ENCODE results near the gene SMCO2. TPM values are rescaled to one million over a fixed set of nuclear protein-coding genes. Genes with fewer than 3 reads are reported as not detected.

The SMCO2 gene
- total and polyA plus RNA-seq, 10 of the 15 experiments (the other 5 are each of a cell fraction or from before 2014, with no cell fraction given) = 0.11 to 2.3 (median 0.67) TPM

DNA sequence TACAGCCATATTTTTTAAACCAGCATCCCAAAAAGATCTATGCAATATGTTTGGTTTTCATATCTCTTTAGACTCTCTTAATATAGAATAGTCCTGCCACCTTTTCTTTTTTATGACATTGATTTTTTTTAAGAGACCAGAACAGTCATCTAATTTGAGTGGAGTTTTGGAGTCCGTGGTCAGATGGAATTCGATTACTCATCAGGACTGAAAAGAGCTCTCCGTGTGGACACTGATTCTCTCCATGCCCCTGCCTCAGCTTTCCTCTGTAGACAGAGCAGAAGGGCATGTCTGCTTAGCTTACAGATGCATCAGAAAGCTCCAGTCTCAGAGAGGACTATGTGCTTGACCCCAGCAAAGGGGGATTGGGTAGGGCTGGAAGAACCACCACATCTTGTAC, 27.8 kb downstream of the SMCO2 start:
- Histone ChIP-seq H3K27me3 (replicated peaks in 1 of 2; ENCODE audit: control insufficient read depth in 2 of 2, insufficient read depth in 2 of 2, low read length in 1 of 2) (no peaks in the 10 kb centered on the region), H3K9ac (ENCODE audit: control insufficient read depth, insufficient read depth, low read length) (no peak overlapping the region), H3K27ac (ENCODE audit: control insufficient read depth, insufficient read depth) (no peak overlapping the region), H2AFZ (ENCODE audit: control insufficient read depth, low read depth, low read length) (no peak overlapping the region), H3K4me1 (ENCODE audit: control insufficient read depth, insufficient read depth, low read length) (no peaks in the 10 kb centered on the region), H3K4me3 (no peak overlapping the region), H3K79me2 (ENCODE audit: control insufficient read depth, insufficient read depth, low read length) (no peaks in the 10 kb centered on the region), H3K36me3 (ENCODE audit: control insufficient read depth in 2 of 2, insufficient read depth in 2 of 2, low read length in 1 of 2) (no peaks in the 10 kb centered on the region), H3K4me2 (ENCODE audit: control insufficient read depth, insufficient read depth) (no peak overlapping the region), H4K20me1 (ENCODE audit: control insufficient read depth, insufficient read depth) (no peaks in the 10 kb centered on the region), H3K9me3 (replicated peaks; ENCODE audit: control insufficient read depth, insufficient read depth, low read length) (peaks cover 10% of the 10 kb centered on the region)
- ATAC-seq (no peak), DNase-seq (ENCODE audit: low read depth, low spot score) (no peak), FAIRE-seq (no peak)
- WGBS (ENCODE audit: insufficient coverage, insufficient replicate concordance, low lambda C conversion rate, missing lambda C conversion rate) = 92% methylated on average over 3 of the region's 3 CpGs
- POLR2A ChIA-PET = no interaction called here
- BruUV-seq (replicated peaks) = no TSS peak
- intact Hi-C loops (cut with micrococcal nuclease; ENCODE audit: unreplicated experiment) = no loop called here
- CTCF ChIA-PET = no interaction called here
- in situ Hi-C loops (cut with MboI) = no loop called here
- no peak for TF ChIP-seq TCF7 (IDR thresholded peaks at IDR 0.05; ENCODE audit: borderline replicate concordance)
- TF ChIP-seq EP300 (IDR thresholded peaks at IDR 0.05; ENCODE audit: borderline replicate concordance in 1 of 2, control insufficient read depth in 1 of 2, low read depth in 2 of 2, low read length in 2 of 2) = no peak
- no peak for TF ChIP-seq KDM1A (IDR thresholded peaks at IDR 0.05; ENCODE audit: borderline replicate concordance)
- TF ChIP-seq BHLHE40 (IDR thresholded peaks at IDR 0.05; ENCODE audit: borderline replicate concordance in 1 of 2, low read depth in 2 of 2, low read length in 1 of 2) = no peak
- no peak for TF ChIP-seq EED (IDR thresholded peaks at IDR 0.05; ENCODE audit: low read depth)
- no peak for TF ChIP-seq HCFC1 (IDR thresholded peaks at IDR 0.05; ENCODE audit: low read length)
- no peak for TF ChIP-seq ZZZ3 (IDR thresholded peaks at IDR 0.05; ENCODE audit: control insufficient read depth, insufficient read length, low read depth)
- no peak for TF ChIP-seq SMC3 (IDR thresholded peaks at IDR 0.05; ENCODE audit: borderline replicate concordance, low read length)
- no peak for TF ChIP-seq NFYB (IDR thresholded peaks at IDR 0.05; ENCODE audit: insufficient read depth, low read depth, low read length)
- TF ChIP-seq CREB1 (IDR thresholded peaks at IDR 0.05; ENCODE audit: low read depth) = no peak
- no peak for TF ChIP-seq TCF12 (IDR thresholded peaks at IDR 0.05; ENCODE audit: low read depth, low read length)
- RAD21 ChIA-PET (ENCODE audit: unreplicated experiment) = no interaction called here
- SMC1A ChIA-PET (ENCODE audit: uncharacterized antibody, unreplicated experiment) = no interaction called here

All from GM12878 (cell line).